Endodermal cell (in vitro differentiated cells): ENCODE data around the gene PIWIL1. TPM values are rescaled to one million over a fixed set of nuclear protein-coding genes. Genes with fewer than 3 reads are reported as not detected.

Source experiments
- DNase-seq: peaks from one replicate; pipeline ENCODE4 v3.0.0-alpha.2; 2017
- H3K27ac ChIP-seq: 2 replicates; pipeline ENCODE4 v1.5.1; 2013; ENCODE audit warnings: mild to moderate bottlenecking, low read depth, low read length, moderate library complexity
- H3K27me3 ChIP-seq: 2 replicates; pipeline ENCODE4 v1.6.1; 2013; ENCODE audit warnings: mild to moderate bottlenecking, low read length, moderate library complexity; ENCODE audit not compliant: insufficient read depth, control insufficient read depth, poor library complexity, severe bottlenecking
- H3K36me3 ChIP-seq: 2 replicates; pipeline ENCODE4 v1.7.0; 2013; ENCODE audit warnings: mild to moderate bottlenecking, low read length, moderate library complexity; ENCODE audit not compliant: control insufficient read depth, insufficient read depth
- H3K4me1 ChIP-seq: one replicate; pipeline ENCODE4 v1.7.0; 2013; ENCODE audit warnings: low read length; ENCODE audit not compliant: control insufficient read depth, insufficient read depth
- H3K4me3 ChIP-seq: 2 replicates; pipeline ENCODE4 v1.5.1; 2013; ENCODE audit warnings: mild to moderate bottlenecking, low read length, moderate library complexity
- H3K9ac ChIP-seq: 2 replicates; pipeline ENCODE4 v1.6.1; 2013; ENCODE audit warnings: mild to moderate bottlenecking, low read length, moderate library complexity; ENCODE audit not compliant: poor library complexity, severe bottlenecking; ENCODE audit errors: extremely low read depth
- H3K9me3 ChIP-seq: 2 replicates; pipeline ENCODE4 v1.6.1; 2013; ENCODE audit warnings: mild to moderate bottlenecking, low read length, moderate library complexity; ENCODE audit not compliant: control insufficient read depth
- H3K27ac Mint-ChIP-seq: 2 replicates; pipeline ENCODE4 v1.8.0; 2020; ENCODE audit warnings: mixed read lengths
- H3K27me3 Mint-ChIP-seq: 2 replicates; pipeline ENCODE4 v1.8.0; 2021; ENCODE audit warnings: mild to moderate bottlenecking, mixed read lengths; ENCODE audit not compliant: insufficient read depth
- H3K36me3 Mint-ChIP-seq: 2 replicates; pipeline ENCODE4 v1.8.0; 2020; ENCODE audit warnings: low read depth, mixed read lengths
- H3K4me1 Mint-ChIP-seq: 2 replicates; pipeline ENCODE4 v1.8.0; 2020; ENCODE audit warnings: mixed read lengths
- H3K4me3 Mint-ChIP-seq: 2 replicates; pipeline ENCODE4 v1.8.0; 2020; ENCODE audit warnings: mild to moderate bottlenecking, moderate library complexity, mixed read lengths
- H3K9me3 Mint-ChIP-seq: 2 replicates; pipeline ENCODE4 v1.8.0; 2020; ENCODE audit warnings: mild to moderate bottlenecking, mixed read lengths
- CTCF ChIP-seq: fragments of 200-600 bp; sonication (generic); conservative IDR thresholded peaks from 2 replicates; pipeline ENCODE4 v1.5.0; 2021; ENCODE audit warnings: antibody characterized with exemption, mild to moderate bottlenecking
- WGBS, 2 experiments: methylation state at CpG; one replicate each; pipeline versions ENCODE4 v1.1.5 to v1.1.7; 2013; ENCODE audit warnings: missing lambda C conversion rate in 2 of 2, mixed read lengths in 1 of 2; ENCODE audit not compliant: insufficient coverage in 1 of 2, insufficient read length in 1 of 2; 5-methylcytosine and 5-hydroxymethylcytosine counted together
- total RNA-seq, 2 donors: library from RNA; stranded (reverse); fragmentation: NEBNext Ultra II Directional in 1 of 2; extraction: Animal tissue kit (Norgen Biotek cat#: 25700) in 1 of 2; gene quantifications; 2 replicates in 1 of 2; 3 replicates in 1 of 2; pipeline ENCODE4 v1.2.1, GENCODE V29; 2021

Gene PIWIL1
- total RNA-seq, 2 donors from 2014 or later: not detected

- no peaks in the 10 kb centered on the region for H3K4me1 Mint-ChIP-seq
- H3K4me3 Mint-ChIP-seq: no peak overlapping the region
- no peaks in the 10 kb centered on the region for H3K36me3 ChIP-seq
- no peaks in the 10 kb centered on the region for H3K36me3 Mint-ChIP-seq
- TF ChIP-seq CTCF: no peak
- H3K4me1 ChIP-seq: no peaks in the 10 kb centered on the region
- H3K27ac ChIP-seq: no peak overlapping the region
- DNase-seq: no peak
- H3K27me3 ChIP-seq: no peaks in the 10 kb centered on the region
- no peaks in the 10 kb centered on the region for H3K9me3 Mint-ChIP-seq
- H3K27ac Mint-ChIP-seq: no peak overlapping the region
- H3K9ac ChIP-seq: no peak overlapping the region
- WGBS, 2 experiments: 56 to 60% methylated on average over 3 to 5 of the region's 5 CpGs
- no peak overlapping the region for H3K4me3 ChIP-seq
- no peaks in the 10 kb centered on the region for H3K9me3 ChIP-seq
- H3K27me3 Mint-ChIP-seq: peaks cover 34% of the 10 kb centered on the region
Measured at GRCh38 chr12:130371296-130371695, 33.6 kb downstream of the PIWIL1 start.

DNA sequence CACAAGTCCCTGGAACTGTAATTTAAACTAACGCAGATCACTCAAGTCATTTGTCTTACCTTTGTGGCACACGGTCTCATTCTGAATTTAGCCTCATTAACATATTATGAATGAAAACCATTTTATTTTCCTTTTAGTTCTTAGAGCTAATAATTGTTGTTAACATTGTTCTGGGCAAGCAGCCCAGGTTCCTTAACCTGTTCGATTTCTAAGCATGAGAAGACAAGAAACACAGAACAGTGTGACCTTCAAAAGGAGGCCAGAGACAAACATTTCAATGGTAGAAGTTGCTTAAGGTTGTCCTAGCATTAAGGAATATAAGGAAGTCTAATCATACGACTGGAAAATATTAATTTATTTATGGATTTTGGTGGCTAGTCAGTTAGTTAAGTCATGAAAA lies 35.2 kb downstream of the PIWIL1 start:
- Mint-ChIP-seq H3K9me3 (no peaks in the 10 kb centered on the region), H3K27ac (no peak overlapping the region), H3K36me3 (no peaks in the 10 kb centered on the region), H3K27me3 (peaks cover 37% of the 10 kb centered on the region), H3K4me3 (no peak overlapping the region), H3K4me1 (no peaks in the 10 kb centered on the region)
- 86 to 89% methylated on average over 2 to 4 of the region's 4 CpGs for WGBS, 2 experiments
- H3K9me3 ChIP-seq: no peaks in the 10 kb centered on the region
- no peak overlapping the region for H3K9ac ChIP-seq
- H3K4me1 ChIP-seq: no peaks in the 10 kb centered on the region
- H3K27me3 ChIP-seq: no peaks in the 10 kb centered on the region
- no peak overlapping the region for H3K27ac ChIP-seq
- no peak overlapping the region for H3K4me3 ChIP-seq
- TF ChIP-seq CTCF: no peak
- H3K36me3 ChIP-seq: no peaks in the 10 kb centered on the region
- no peak for DNase-seq

- H3K27ac ChIP-seq: no peak overlapping the region
- Mint-ChIP-seq H3K36me3 (no peaks in the 10 kb centered on the region), H3K4me1 (no peaks in the 10 kb centered on the region), H3K27ac (no peak overlapping the region), H3K27me3 (peaks cover 46% of the 10 kb centered on the region), H3K4me3 (no peak overlapping the region), H3K9me3 (no peaks in the 10 kb centered on the region)
- H3K36me3 ChIP-seq: no peaks in the 10 kb centered on the region
- no peaks in the 10 kb centered on the region for H3K27me3 ChIP-seq
- DNase-seq: no peak
- H3K9ac ChIP-seq: no peak overlapping the region
- H3K4me1 ChIP-seq: no peaks in the 10 kb centered on the region
- TF ChIP-seq CTCF: no peak
- no peaks in the 10 kb centered on the region for H3K9me3 ChIP-seq
- no peak overlapping the region for H3K4me3 ChIP-seq
- WGBS, 2 experiments: 95 to 100% methylated on average over 2 to 4 of the region's 4 CpGs
Measured at GRCh38 chr12:130374083-130374482, 36.4 kb downstream of the PIWIL1 start.
